OCI-LY1 (cell line): Measurements from ENCODE around the gene PTAR1.

Experiments
- EZH2 ChIP-seq: fragments of 200-600 bp; sonication (generic), shearing (Covaris generic); IDR thresholded peaks from 2 replicates; pipeline ENCODE4 v1.8.0; 2017; ENCODE audit warnings: borderline replicate concordance, mixed run types, mild to moderate bottlenecking, antibody characterized with exemption, low read length, moderate library complexity, mixed read lengths
- TF ChIP-seq, protein P1 (sequence below): fragments of 200-600 bp; sonication (generic), shearing (Covaris generic); IDR thresholded peaks from 2 replicates; pipeline ENCODE4 v1.5.1; 2017; ENCODE audit warnings: mild to moderate bottlenecking, antibody characterized with exemption, low read length, moderate library complexity, mixed read lengths

DNA sequence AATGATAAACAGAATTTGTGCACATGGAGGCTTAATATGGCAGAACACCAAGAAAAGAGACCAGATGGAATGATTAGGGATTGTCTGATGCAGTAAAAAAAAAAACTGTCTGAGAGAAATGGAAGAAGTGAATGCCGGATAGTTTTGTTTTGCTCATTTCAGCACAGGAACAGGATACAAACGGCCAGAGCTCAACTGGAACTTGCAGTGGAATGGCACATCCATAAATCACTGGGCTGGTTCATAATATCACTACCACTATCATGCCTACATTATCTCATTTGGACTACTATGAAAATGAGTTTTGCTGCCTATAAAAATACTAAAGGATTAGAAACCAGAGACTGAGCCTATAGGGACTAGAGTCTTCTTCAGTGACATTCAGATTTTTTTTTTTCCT lies 9.7 kb downstream of the PTAR1 start:
- TF ChIP-seq, protein P1, sequence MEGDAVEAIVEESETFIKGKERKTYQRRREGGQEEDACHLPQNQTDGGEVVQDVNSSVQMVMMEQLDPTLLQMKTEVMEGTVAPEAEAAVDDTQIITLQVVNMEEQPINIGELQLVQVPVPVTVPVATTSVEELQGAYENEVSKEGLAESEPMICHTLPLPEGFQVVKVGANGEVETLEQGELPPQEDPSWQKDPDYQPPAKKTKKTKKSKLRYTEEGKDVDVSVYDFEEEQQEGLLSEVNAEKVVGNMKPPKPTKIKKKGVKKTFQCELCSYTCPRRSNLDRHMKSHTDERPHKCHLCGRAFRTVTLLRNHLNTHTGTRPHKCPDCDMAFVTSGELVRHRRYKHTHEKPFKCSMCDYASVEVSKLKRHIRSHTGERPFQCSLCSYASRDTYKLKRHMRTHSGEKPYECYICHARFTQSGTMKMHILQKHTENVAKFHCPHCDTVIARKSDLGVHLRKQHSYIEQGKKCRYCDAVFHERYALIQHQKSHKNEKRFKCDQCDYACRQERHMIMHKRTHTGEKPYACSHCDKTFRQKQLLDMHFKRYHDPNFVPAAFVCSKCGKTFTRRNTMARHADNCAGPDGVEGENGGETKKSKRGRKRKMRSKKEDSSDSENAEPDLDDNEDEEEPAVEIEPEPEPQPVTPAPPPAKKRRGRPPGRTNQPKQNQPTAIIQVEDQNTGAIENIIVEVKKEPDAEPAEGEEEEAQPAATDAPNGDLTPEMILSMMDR, result no peak
- no peak for TF ChIP-seq EZH2
